GM18870 (cell line): Measurements from ENCODE around the gene SLC45A1.
"Not testable (repeated sequence)": the region's sequence is repeated elsewhere in the genome, so short reads cannot be mapped to it uniquely, and the experiment has no call there.

Experiments
- ATAC-seq: cut with Tn5 transposase; IDR thresholded peaks from one replicate; pipeline ENCODE4 v1.9.1; 2021; ENCODE audit warnings: moderate library complexity; ENCODE audit not compliant: unreplicated experiment

The SLC45A1 gene

GRCh38 chr1:8364528-8365442, 46.9 kb downstream of the SLC45A1 start:
- no peak for ATAC-seq

- ATAC-seq: no peak
Observed at GRCh38 chr1:8365661-8366362, 47.9 kb downstream of the SLC45A1 start.

GRCh38 chr1:8367571-8368194, 49.8 kb downstream of the SLC45A1 start:
- ATAC-seq: no peak

GRCh38 chr1:8368956-8369639, 51.2 kb downstream of the SLC45A1 start:
- no peak for ATAC-seq

- no peak for ATAC-seq
Observed at GRCh38 chr1:8370046-8370881, 52.4 kb downstream of the SLC45A1 start.

GRCh38 chr1:8370905-8371315, 53.0 kb downstream of the SLC45A1 start:
- no peak for ATAC-seq

- no peak for ATAC-seq
Observed at GRCh38 chr1:8371372-8371991, 53.6 kb downstream of the SLC45A1 start.

GRCh38 chr1:8373125-8373524, 55.2 kb downstream of the SLC45A1 start:
- ATAC-seq: no peak

- ATAC-seq: no peak
Observed at GRCh38 chr1:8373581-8374241, 55.8 kb downstream of the SLC45A1 start.

GRCh38 chr1:8374356-8374755, 56.4 kb downstream of the SLC45A1 start:
- ATAC-seq: no peak

- no peak for ATAC-seq
Observed at GRCh38 chr1:8374812-8375211, 56.9 kb downstream of the SLC45A1 start.

- ATAC-seq: no peak
Observed at GRCh38 chr1:8376358-8376840, 58.5 kb downstream of the SLC45A1 start.

GRCh38 chr1:8377271-8377981, 59.5 kb downstream of the SLC45A1 start:
- ATAC-seq: no peak

GRCh38 chr1:8378178-8378577, 60.3 kb downstream of the SLC45A1 start:
- ATAC-seq: no peak

GRCh38 chr1:8378981-8379470, 61.1 kb downstream of the SLC45A1 start:
- no peak for ATAC-seq

- ATAC-seq: no peak
Observed at GRCh38 chr1:8379513-8380186, 61.7 kb downstream of the SLC45A1 start.

- not testable (repeated sequence) for ATAC-seq
Observed at GRCh38 chr1:8380310-8380709, 62.4 kb downstream of the SLC45A1 start.

GRCh38 chr1:8381618-8382017, 63.7 kb downstream of the SLC45A1 start:
- ATAC-seq: no peak
